ENCODE data around the gene CFAP46. TPM values are rescaled to one million over a fixed set of nuclear protein-coding genes. Genes with fewer than 3 reads are reported as not detected.
"Not testable (repeated sequence)": the region's sequence is repeated elsewhere in the genome, so short reads cannot be mapped to it uniquely, and the experiment has no call there.

Gene CFAP46
- total and polyA plus RNA-seq, 10 of the 15 experiments (the other 5 are each of a cell fraction or from before 2014, with no cell fraction given) = 0.01 to 0.18 (median 0.03) TPM; not detected in 7

- TF ChIP-seq CEBPZ (IDR thresholded peaks at IDR 0.05; ENCODE audit: low read depth, low read length) = no peak
- no peak for TF ChIP-seq JUNB (IDR thresholded peaks at IDR 0.05)
- TF ChIP-seq SMAD5 (IDR thresholded peaks at IDR 0.05; ENCODE audit: low read depth) = no peak
- no peak for TF ChIP-seq POLR2AphosphoS5 (IDR thresholded peaks at IDR 0.05; ENCODE audit: low read length)
- TF ChIP-seq, protein P1, sequence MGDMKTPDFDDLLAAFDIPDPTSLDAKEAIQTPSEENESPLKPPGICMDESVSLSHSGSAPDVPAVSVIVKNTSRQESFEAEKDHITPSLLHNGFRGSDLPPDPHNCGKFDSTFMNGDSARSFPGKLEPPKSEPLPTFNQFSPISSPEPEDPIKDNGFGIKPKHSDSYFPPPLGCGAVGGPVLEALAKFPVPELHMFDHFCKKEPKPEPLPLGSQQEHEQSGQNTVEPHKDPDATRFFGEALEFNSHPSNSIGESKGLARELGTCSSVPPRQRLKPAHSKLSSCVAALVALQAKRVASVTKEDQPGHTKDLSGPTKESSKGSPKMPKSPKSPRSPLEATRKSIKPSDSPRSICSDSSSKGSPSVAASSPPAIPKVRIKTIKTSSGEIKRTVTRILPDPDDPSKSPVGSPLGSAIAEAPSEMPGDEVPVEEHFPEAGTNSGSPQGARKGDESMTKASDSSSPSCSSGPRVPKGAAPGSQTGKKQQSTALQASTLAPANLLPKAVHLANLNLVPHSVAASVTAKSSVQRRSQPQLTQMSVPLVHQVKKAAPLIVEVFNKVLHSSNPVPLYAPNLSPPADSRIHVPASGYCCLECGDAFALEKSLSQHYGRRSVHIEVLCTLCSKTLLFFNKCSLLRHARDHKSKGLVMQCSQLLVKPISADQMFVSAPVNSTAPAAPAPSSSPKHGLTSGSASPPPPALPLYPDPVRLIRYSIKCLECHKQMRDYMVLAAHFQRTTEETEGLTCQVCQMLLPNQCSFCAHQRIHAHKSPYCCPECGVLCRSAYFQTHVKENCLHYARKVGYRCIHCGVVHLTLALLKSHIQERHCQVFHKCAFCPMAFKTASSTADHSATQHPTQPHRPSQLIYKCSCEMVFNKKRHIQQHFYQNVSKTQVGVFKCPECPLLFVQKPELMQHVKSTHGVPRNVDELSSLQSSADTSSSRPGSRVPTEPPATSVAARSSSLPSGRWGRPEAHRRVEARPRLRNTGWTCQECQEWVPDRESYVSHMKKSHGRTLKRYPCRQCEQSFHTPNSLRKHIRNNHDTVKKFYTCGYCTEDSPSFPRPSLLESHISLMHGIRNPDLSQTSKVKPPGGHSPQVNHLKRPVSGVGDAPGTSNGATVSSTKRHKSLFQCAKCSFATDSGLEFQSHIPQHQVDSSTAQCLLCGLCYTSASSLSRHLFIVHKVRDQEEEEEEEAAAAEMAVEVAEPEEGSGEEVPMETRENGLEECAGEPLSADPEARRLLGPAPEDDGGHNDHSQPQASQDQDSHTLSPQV (IDR thresholded peaks at IDR 0.05) = no peak
- no peak for TF ChIP-seq TCF7 (IDR thresholded peaks at IDR 0.05; ENCODE audit: borderline replicate concordance)
Measured at GRCh38 chr10:132897516-132898381, 44.6 kb downstream of the CFAP46 start (continued).

- H4K20me1 ChIP-seq (ENCODE audit: control insufficient read depth, insufficient read depth); H2AFZ ChIP-seq (ENCODE audit: control insufficient read depth, low read depth, low read length); intact Hi-C loops (cut with micrococcal nuclease; ENCODE audit: unreplicated experiment); H3K27ac ChIP-seq (ENCODE audit: control insufficient read depth, insufficient read depth); H3K4me1 ChIP-seq (ENCODE audit: control insufficient read depth, insufficient read depth, low read length); POLR2A ChIA-PET; ATAC-seq; SMC1A ChIA-PET (ENCODE audit: uncharacterized antibody, unreplicated experiment); H3K9ac ChIP-seq (ENCODE audit: control insufficient read depth, insufficient read depth, low read length); H3K4me2 ChIP-seq (ENCODE audit: control insufficient read depth, insufficient read depth); H3K27me3 ChIP-seq (replicated peaks in 1 of 2; ENCODE audit: control insufficient read depth in 2 of 2, insufficient read depth in 2 of 2, low read length in 1 of 2); FAIRE-seq; H3K36me3 ChIP-seq (ENCODE audit: control insufficient read depth in 2 of 2, insufficient read depth in 2 of 2, low read length in 1 of 2); DNase-seq (ENCODE audit: low read depth, low spot score); H3K79me2 ChIP-seq (ENCODE audit: control insufficient read depth, insufficient read depth, low read length); CTCF ChIA-PET; H3K9me3 ChIP-seq (replicated peaks; ENCODE audit: control insufficient read depth, insufficient read depth, low read length); in situ Hi-C loops (cut with MboI); BruUV-seq (replicated peaks); RAD21 ChIA-PET (ENCODE audit: unreplicated experiment); H3K4me3 ChIP-seq: not testable (repeated sequence)
- WGBS (ENCODE audit: insufficient coverage, insufficient replicate concordance, low lambda C conversion rate, missing lambda C conversion rate) = 16% methylated on average over 6 of the region's 6 CpGs
Measured at GRCh38 chr10:132893786-132894185, 48.6 kb downstream of the CFAP46 start.
